Prostate gland (tissue), 2 donors: Measurements from ENCODE around the gene SETBP1. TPM values are rescaled to one million over a fixed set of nuclear protein-coding genes. Genes with fewer than 3 reads are reported as not detected.

Source experiments
- DNase-seq: peaks from one replicate; pipeline ENCODE4 v3.0.0-alpha.2; 2019; ENCODE audit warnings: low spot score
- H3K27ac ChIP-seq, 2 donors: fragments of 200-600 bp; sonication (generic); 2 replicates each; pipeline ENCODE4 v1.5.1; 2017 to 2019
- H3K27me3 ChIP-seq: fragments of 200-600 bp; sonication (generic); replicated peaks from 2 replicates; pipeline ENCODE4 v1.5.1; 2019; ENCODE audit not compliant: insufficient read depth
- H3K36me3 ChIP-seq, 2 donors: fragments of 200-600 bp; sonication (generic); 1 replicate in 1 of 2; 2 replicates in 1 of 2; pipeline versions ENCODE4 v1.5.1 to v1.8.1; 2017 to 2019
- H3K4me1 ChIP-seq: fragments of 200-600 bp; sonication (generic); replicated peaks from 2 replicates; pipeline ENCODE4 v1.5.1; 2019
- H3K4me3 ChIP-seq, 2 donors: fragments of 200-600 bp; sonication (generic); 2 replicates each; pipeline ENCODE4 v1.5.1; 2017 to 2019
- H3K9me3 ChIP-seq: fragments of 200-600 bp; sonication (generic); 2 replicates; pipeline ENCODE4 v1.5.1; 2017
- POLR2A ChIP-seq: fragments of 450-650 bp; IDR thresholded peaks from one replicate; pipeline ENCODE4 v1.6.1; 2016; ENCODE audit warnings: antibody characterized with exemption, mild to moderate bottlenecking
- POLR2AphosphoS5 ChIP-seq: sonication (generic); formaldehyde crosslinking; IDR thresholded peaks from one replicate; pipeline ENCODE4 v1.6.1; 2017; ENCODE audit warnings: antibody characterized with exemption
- WGBS: methylation state at CpG from one replicate; pipeline ENCODE4 v1.1.5; 2018; 5-methylcytosine and 5-hydroxymethylcytosine counted together
- intact Hi-C: fragments of 100-400 bp; cut with DNase I; formaldehyde crosslinking; loops from one replicate; pipeline ENCODE4 v1.14.2; 2022
- total RNA-seq, 2 donors: library from RNA; depleted of rRNA; stranded (reverse); fragments of >200 nt; gene quantifications; one replicate each; pipeline ENCODE4 v1.1.0, GENCODE V29; 2016
- TF ChIP-seq, protein P1 (sequence below), 4 experiments: fragments of 200-600 bp in 2 of 4; fragments of 450-650 bp in 2 of 4; sonication (generic) in 2 of 4; IDR thresholded peaks; 1 replicate in 3 of 4; 2 replicates in 1 of 4; pipeline ENCODE4 v1.5.1; 2016 to 2019; ENCODE audit warnings: antibody characterized with exemption in 4 of 4, mild to moderate bottlenecking in 2 of 4, moderate library complexity in 2 of 4

The SETBP1 gene
- total RNA-seq, 2 donors from 2014 or later: 28.4 to 45.1 TPM

DNA sequence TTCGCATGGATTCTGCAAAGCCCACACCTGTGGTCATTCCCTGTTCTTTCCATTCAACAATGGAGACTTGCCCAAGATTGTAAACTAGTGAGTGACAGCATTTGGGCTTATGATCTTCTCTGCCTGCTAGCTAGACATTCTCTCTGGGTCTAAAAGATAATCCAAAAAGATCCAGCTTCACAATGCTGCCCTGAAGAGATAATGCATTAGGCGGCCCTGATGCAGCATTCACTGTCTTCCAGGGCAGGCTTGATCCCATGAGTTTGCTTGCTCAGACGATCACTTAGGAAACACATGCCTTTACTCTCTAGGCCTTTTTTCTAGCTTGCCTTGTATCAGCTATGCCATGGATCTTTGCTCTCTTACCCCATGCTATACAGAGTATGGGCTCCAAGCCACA is 196.1 kb downstream of the SETBP1 start:
- no peaks in the 10 kb centered on the region for H3K27me3 ChIP-seq
- H3K4me1 ChIP-seq: no peaks in the 10 kb centered on the region
- no peak overlapping the region for H3K27ac ChIP-seq
- intact Hi-C loops: no loop called here
- H3K9me3 ChIP-seq: no peaks in the 10 kb centered on the region
- H3K4me3 ChIP-seq: no peak overlapping the region
- 90% methylated on average over 3 of the region's 3 CpGs for WGBS
- DNase-seq: no peak
- no peaks in the 10 kb centered on the region for H3K36me3 ChIP-seq
- TF ChIP-seq POLR2AphosphoS5 (no peak), POLR2A (no peak)
- TF ChIP-seq, protein P1, sequence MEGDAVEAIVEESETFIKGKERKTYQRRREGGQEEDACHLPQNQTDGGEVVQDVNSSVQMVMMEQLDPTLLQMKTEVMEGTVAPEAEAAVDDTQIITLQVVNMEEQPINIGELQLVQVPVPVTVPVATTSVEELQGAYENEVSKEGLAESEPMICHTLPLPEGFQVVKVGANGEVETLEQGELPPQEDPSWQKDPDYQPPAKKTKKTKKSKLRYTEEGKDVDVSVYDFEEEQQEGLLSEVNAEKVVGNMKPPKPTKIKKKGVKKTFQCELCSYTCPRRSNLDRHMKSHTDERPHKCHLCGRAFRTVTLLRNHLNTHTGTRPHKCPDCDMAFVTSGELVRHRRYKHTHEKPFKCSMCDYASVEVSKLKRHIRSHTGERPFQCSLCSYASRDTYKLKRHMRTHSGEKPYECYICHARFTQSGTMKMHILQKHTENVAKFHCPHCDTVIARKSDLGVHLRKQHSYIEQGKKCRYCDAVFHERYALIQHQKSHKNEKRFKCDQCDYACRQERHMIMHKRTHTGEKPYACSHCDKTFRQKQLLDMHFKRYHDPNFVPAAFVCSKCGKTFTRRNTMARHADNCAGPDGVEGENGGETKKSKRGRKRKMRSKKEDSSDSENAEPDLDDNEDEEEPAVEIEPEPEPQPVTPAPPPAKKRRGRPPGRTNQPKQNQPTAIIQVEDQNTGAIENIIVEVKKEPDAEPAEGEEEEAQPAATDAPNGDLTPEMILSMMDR (IDR thresholded peaks at IDR 0.05): no peak

DNA sequence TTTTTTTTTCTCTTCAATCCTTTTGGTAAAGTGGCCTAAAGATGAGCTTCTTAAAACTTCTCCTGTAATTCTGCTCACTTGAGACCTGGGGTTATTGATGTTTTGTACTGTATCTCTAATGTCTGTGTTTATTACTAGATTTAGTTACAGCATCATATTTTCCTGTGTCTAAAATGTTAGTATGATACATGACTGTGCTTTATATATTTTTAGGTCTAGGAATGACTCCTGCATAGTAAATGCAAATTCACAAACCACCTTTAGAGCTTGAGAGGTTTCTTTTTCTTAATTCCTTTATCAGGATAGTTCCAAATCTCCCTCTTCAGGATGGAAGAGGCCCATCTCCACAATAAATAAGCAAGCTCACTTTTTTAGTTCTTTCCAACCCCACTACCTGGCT is 197.6 kb downstream of the SETBP1 start:
- Histone ChIP-seq H3K4me1 (no peaks in the 10 kb centered on the region), H3K36me3 (no peaks in the 10 kb centered on the region), H3K4me3 (no peak overlapping the region), H3K9me3 (no peaks in the 10 kb centered on the region), H3K27ac (no peak overlapping the region), H3K27me3 (no peaks in the 10 kb centered on the region)
- intact Hi-C loops: no loop called here
- DNase-seq: no peak
- TF ChIP-seq POLR2A (no peak), POLR2AphosphoS5 (no peak)
- TF ChIP-seq, protein P1 (IDR thresholded peaks at IDR 0.05): no peak

DNA sequence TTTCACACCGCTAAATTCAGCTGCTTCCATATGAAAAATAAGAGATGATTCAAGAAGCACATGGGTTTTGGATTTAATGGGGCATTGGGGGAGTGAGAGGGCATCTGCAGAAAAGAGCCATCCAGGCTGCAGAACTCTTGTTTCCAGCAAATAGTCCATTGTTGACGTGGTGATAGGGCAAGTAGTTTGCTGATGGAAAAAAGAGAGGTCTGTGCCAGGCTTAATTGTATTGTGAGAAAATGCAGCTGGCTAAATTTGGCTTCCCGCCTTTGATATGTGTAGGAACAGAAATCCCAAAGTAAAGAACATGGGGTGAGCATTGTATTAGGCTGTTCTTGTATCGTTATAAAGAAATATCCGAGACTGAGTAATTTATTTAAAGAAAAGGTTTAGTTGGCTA is 199.5 kb downstream of the SETBP1 start:
- WGBS: 81% methylated on average over 5 of the region's 5 CpGs
- Histone ChIP-seq H3K27ac (no peak overlapping the region), H3K27me3 (no peaks in the 10 kb centered on the region), H3K9me3 (no peaks in the 10 kb centered on the region), H3K4me1 (no peaks in the 10 kb centered on the region), H3K4me3 (no peak overlapping the region), H3K36me3 (no peaks in the 10 kb centered on the region)
- intact Hi-C loops: no loop called here
- TF ChIP-seq POLR2AphosphoS5 (no peak), POLR2A (no peak)
- TF ChIP-seq, protein P1 (IDR thresholded peaks at IDR 0.05): no peak
- DNase-seq: no peak

DNA sequence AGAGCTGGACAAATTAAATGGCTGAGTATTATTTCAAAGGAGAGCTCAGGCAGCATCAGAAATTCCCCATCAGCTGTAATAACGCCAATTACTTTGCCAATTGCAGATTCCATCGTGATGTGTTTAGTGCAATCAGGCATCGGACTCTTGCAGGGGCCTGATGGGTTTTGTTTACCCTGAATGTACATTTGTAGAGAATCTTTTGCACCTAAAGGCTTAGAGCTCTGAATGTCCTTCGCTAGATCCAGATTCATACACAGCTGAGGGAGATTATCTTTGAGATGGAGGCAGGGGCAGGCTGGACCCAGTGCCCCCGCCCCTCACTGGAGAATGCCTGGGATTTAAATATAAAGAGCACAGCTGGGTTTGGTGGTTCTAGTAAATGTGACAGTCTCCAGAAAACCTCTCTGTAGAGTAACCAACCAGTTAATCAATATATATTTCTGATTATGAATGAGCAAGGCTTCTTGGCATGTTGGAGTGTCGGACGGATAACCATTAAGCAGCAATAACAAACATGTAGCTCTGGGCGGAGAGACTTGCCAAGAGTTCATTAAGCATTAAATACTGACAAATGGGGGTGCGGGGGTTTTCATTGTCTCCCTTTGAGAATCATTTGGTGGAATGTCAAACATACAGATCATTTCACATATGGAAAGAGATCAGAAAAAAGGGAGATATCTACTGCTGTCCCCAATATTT is 200.9 kb downstream of the SETBP1 start:
- no peak for DNase-seq
- Histone ChIP-seq H3K36me3 (no peaks in the 10 kb centered on the region), H3K4me1 (no peaks in the 10 kb centered on the region), H3K4me3 (no peak overlapping the region), H3K27ac (no peak overlapping the region), H3K9me3 (no peaks in the 10 kb centered on the region), H3K27me3 (no peaks in the 10 kb centered on the region)
- no peak for TF ChIP-seq POLR2A
- 60% methylated on average over 9 of the region's 9 CpGs for WGBS
- intact Hi-C loops: no loop called here

DNA sequence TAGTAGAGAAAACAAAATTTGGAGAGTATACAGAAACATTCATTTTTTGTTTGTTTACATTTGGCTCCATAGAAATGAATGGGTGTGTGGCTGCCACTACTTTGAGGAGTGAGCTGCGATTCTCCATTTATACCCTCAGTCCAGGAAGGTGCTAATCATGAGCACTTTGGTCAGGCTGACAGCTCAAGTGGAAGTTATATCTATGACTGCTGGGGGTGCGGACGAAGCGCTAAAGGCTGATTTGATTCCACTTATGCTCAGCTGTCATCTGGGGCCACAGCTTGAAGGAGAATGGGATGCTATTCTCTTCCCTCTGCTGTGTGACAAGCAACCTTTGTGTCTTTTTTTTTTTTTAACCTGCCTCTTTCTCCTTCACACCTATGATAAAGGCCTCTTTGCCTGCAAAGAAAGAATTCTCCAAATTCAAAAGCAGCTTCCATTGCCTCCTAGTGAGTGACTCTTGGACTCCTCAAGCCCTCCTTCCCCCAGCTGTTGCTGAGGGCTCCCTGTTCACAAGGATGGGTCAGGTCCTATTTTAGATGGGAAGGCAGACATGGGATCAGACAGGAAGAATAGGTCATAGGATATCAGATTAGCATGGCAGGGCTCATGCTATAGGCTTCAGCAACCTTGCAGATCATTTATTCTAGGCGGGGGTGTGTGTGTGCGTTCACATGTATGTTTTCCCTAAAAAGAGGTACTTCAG is 201.6 kb downstream of the SETBP1 start:
- TF ChIP-seq, protein P1 (IDR thresholded peaks at IDR 0.05): no peak
- TF ChIP-seq POLR2A (no peak), POLR2AphosphoS5 (no peak)
- DNase-seq: no peak
- H3K4me1 ChIP-seq: no peaks in the 10 kb centered on the region
- intact Hi-C loops: no loop called here
- no peaks in the 10 kb centered on the region for H3K27me3 ChIP-seq
- H3K4me3 ChIP-seq: no peak overlapping the region
- no peaks in the 10 kb centered on the region for H3K36me3 ChIP-seq
- 87% methylated on average over 6 of the region's 6 CpGs for WGBS
- no peaks in the 10 kb centered on the region for H3K9me3 ChIP-seq
- H3K27ac ChIP-seq: no peak overlapping the region
